Tibial artery (tissue), 4 donors: ENCODE measurements around the gene CFAP74.
A peak's percentile ranks its signal among the peaks of the same experiment; 100 is the strongest.

Source experiments
- DNase-seq, 2 donors: peaks; one replicate each; pipeline ENCODE4 v3.0.0-alpha.2; 2019
- H3K27ac ChIP-seq, 2 donors: fragments of 200-600 bp; sonication (generic) in 1 of 2; 1 replicate in 1 of 2; 2 replicates in 1 of 2; pipeline ENCODE4 v1.5.1; 2018 to 2019; ENCODE audit warnings: mild to moderate bottlenecking in 1 of 2
- H3K27me3 ChIP-seq, 2 donors: fragments of 200-600 bp; sonication (generic) in 1 of 2; one replicate each; pipeline versions ENCODE4 v1.5.1 to v1.6.0; 2016 to 2019
- H3K36me3 ChIP-seq, 3 donors: fragments of 200-600 bp; sonication (generic) in 2 of 3; one replicate each; pipeline ENCODE4 v1.5.1; 2016 to 2019; ENCODE audit warnings: mild to moderate bottlenecking in 2 of 3
- H3K4me1 ChIP-seq, 4 donors: fragments of 200-600 bp; sonication (generic) in 2 of 4; 1 replicate in 3 of 4; 2 replicates in 1 of 4; pipeline ENCODE4 v1.5.1; 2016 to 2019
- H3K4me3 ChIP-seq, 2 donors: fragments of 200-600 bp; sonication (generic) in 1 of 2; 1 replicate in 1 of 2; 2 replicates in 1 of 2; pipeline ENCODE4 v1.5.1; 2018 to 2019; ENCODE audit warnings: mild to moderate bottlenecking in 2 of 2
- H3K9me3 ChIP-seq, 3 donors: fragments of 200-600 bp; sonication (generic) in 1 of 3; one replicate each; pipeline ENCODE4 v1.5.1; 2016 to 2019
- intact Hi-C: fragments of 100-400 bp; cut with DNase I; formaldehyde crosslinking; loops from one replicate; pipeline ENCODE4 v1.15.0; 2023; ENCODE audit warnings: low total_unique reads
- TF ChIP-seq, protein P1 (sequence below), 2 experiments: fragments of 200-600 bp in 1 of 2; fragments of 450-650 bp in 1 of 2; IDR thresholded peaks; one replicate each; pipeline ENCODE4 v1.5.1; 2017 to 2019; ENCODE audit warnings: antibody characterized with exemption in 2 of 2, mild to moderate bottlenecking in 1 of 2, moderate library complexity in 1 of 2

CFAP74 gene

DNA sequence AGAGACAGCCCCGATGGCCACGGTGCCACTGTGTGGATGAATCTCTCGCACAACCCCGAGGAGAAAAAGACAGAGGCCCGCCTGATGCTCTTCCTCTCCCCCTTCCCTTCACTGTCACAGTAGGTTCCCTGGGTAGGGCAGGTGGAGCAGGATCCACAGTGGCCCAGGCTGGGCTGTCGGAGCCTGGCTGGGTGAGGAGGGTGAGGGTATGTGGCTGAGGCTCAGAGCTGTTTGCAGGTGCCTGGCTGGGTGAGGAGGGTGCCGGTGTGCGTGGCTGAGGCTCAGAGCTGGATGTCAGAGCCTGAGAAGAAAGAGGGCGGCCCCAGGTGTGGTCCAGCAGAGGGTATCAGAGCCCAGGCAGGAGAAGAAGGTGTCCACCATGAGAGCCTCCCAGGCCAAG, 2.7 kb downstream of the CFAP74 start:
- intact Hi-C loops, result no loop called here
- no peak for DNase-seq
- TF ChIP-seq, protein P1, sequence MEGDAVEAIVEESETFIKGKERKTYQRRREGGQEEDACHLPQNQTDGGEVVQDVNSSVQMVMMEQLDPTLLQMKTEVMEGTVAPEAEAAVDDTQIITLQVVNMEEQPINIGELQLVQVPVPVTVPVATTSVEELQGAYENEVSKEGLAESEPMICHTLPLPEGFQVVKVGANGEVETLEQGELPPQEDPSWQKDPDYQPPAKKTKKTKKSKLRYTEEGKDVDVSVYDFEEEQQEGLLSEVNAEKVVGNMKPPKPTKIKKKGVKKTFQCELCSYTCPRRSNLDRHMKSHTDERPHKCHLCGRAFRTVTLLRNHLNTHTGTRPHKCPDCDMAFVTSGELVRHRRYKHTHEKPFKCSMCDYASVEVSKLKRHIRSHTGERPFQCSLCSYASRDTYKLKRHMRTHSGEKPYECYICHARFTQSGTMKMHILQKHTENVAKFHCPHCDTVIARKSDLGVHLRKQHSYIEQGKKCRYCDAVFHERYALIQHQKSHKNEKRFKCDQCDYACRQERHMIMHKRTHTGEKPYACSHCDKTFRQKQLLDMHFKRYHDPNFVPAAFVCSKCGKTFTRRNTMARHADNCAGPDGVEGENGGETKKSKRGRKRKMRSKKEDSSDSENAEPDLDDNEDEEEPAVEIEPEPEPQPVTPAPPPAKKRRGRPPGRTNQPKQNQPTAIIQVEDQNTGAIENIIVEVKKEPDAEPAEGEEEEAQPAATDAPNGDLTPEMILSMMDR (IDR thresholded peaks at IDR 0.05), result no peak

DNA sequence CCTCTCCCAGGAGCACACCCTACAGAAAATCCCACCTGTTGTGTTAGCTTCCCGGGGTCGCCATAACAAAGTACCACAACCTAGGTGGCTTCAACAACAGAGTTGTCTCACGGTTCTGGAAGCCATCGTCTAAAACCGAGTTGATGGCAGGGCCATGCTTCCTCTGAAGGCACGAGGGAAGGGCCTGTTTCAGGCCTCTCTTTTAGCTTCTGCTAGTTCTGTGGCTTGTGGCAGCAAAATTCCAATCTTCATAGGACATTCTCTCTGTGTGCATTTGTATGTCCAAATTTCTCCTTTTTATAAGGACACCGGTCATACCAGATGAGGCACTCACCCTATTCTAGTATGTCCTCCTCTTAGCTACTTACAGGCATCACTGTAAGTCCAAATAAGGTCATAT, 3.2 kb downstream of the CFAP74 start:
- H3K9me3 ChIP-seq, result no peaks in the 10 kb centered on the region
- H3K4me3 ChIP-seq, result no peak overlapping the region
- no peak for DNase-seq
- no peak overlapping the region for H3K27ac ChIP-seq
- H3K27me3 ChIP-seq, result peaks cover 0 to 47% of the 10 kb centered on the region in 2 donors
- intact Hi-C loops, result no loop called here
- TF ChIP-seq, protein P1 (IDR thresholded peaks at IDR 0.05), result no peak
- peaks cover 0 to 8% (median 0%) of the 10 kb centered on the region in 4 donors for H3K4me1 ChIP-seq
- no peaks in the 10 kb centered on the region for H3K36me3 ChIP-seq

More for the DNA sequence above, 2.7 kb downstream of the CFAP74 start:
- H3K4me1 ChIP-seq, result peaks cover 0 to 8% (median 0%) of the 10 kb centered on the region in 4 donors
- no peak overlapping the region for H3K27ac ChIP-seq
- peaks cover 0 to 50% of the 10 kb centered on the region in 2 donors for H3K27me3 ChIP-seq
- no peaks in the 10 kb centered on the region for H3K9me3 ChIP-seq
- H3K4me3 ChIP-seq, result no peak overlapping the region
- H3K36me3 ChIP-seq, result no peaks in the 10 kb centered on the region

DNA sequence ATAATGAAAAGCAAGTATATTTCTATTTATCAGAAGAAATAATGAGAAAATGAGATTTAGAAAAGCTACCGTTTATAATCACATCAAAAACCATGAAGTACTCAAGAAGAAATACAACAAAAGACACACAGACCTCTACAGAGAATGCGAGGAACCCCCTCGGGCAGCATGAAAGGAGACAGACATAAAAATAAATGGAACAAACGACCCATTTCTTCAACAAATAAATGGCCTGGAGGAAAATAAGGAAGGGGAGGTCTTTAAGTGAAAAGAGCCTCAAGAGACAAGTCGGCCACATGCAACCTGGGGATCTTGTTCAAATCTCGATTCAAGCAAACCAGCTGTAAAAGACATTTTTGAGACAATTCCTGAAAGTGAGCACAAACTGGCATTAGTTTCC, 6.0 kb downstream of the CFAP74 start:
- H3K9me3 ChIP-seq, result no peaks in the 10 kb centered on the region
- H3K27ac ChIP-seq, result no peak overlapping the region
- TF ChIP-seq, protein P1 (IDR thresholded peaks at IDR 0.05), result no peak
- no peak for DNase-seq
- peaks cover 0 to 34% of the 10 kb centered on the region in 2 donors for H3K27me3 ChIP-seq
- no peak overlapping the region for H3K4me3 ChIP-seq
- no peaks in the 10 kb centered on the region for H3K36me3 ChIP-seq
- intact Hi-C loops, result no loop called here
- H3K4me1 ChIP-seq, result no peaks in the 10 kb centered on the region

DNA sequence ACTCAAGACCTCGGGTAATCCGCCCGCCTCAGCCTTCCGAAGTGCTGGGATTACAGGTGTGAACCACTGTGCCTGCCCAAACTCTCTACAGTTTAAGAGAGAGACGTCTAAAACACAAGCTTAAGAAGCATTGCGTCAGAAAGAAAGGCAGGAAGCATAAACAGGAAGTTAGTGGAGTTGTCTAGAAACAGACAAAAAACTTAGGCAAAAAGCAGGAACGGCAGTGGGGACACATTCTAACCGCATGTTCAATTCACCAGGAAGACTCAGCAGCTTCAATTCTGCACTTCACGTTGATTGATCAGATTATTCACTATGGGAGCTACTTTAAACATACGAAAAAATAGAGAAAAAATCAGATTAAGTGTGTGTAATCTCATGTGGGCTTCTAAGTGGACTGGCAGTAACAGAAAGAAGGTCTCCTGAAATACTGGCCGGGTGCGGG, 7.4 kb downstream of the CFAP74 start:
- H3K27ac ChIP-seq, result no peak overlapping the region
- TF ChIP-seq, protein P1 (IDR thresholded peaks at IDR 0.05), result no peak
- intact Hi-C loops, result no loop called here
- no peaks in the 10 kb centered on the region for H3K4me1 ChIP-seq
- H3K36me3 ChIP-seq, result no peaks in the 10 kb centered on the region
- no peak overlapping the region for H3K4me3 ChIP-seq
- peaks cover 0 to 34% of the 10 kb centered on the region in 2 donors for H3K27me3 ChIP-seq
- H3K9me3 ChIP-seq, result no peaks in the 10 kb centered on the region
- DNase-seq, result no peak

DNA sequence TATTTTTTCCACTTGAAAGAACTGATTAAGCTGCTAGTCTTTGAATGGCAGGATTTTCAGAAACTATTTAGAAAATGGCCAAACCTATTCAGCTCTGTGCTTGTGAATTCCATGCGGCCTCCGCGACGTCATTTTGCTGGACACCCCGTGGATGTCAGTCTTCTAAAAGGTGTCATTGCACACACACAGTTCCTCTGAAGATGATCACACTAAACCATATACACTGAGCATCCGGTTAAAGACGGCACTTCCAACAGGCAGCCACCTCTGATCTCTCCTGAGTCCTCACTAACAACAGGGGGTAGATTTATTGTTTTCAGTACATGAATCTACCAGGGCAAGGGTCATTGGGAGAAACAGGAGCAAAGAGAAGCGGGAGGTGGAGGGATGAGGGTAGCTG, 9.1 kb downstream of the CFAP74 start:
- intact Hi-C loops, result no loop called here
- DNase-seq, result no peak
- peaks cover 0 to 33% of the 10 kb centered on the region in 2 donors for H3K27me3 ChIP-seq
- no peak overlapping the region for H3K4me3 ChIP-seq
- H3K36me3 ChIP-seq, result no peaks in the 10 kb centered on the region
- H3K27ac ChIP-seq, result no peak overlapping the region
- no peaks in the 10 kb centered on the region for H3K9me3 ChIP-seq
- peaks cover 0 to 6% (median 0%) of the 10 kb centered on the region in 4 donors for H3K4me1 ChIP-seq
- TF ChIP-seq, protein P1 (IDR thresholded peaks at IDR 0.05), result no peak

DNA sequence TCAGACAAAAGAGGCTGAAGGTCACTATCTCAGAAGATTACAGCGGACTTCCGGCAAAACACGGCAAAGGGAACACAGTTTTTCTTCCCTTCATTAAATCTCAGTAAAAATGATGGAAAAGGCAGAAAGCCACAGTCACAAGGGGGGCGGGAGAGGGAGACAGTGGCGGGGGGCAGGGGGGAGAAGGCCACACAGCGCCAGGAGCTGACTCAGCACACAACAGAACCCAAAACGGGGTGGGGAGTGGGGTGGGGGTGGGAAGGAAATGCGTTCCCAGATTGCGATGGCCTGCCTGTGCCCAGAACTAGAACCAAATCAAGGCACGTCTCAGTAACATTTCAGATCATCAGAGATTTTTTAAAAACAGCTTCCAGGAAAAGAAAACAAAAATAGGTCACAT, 13.4 kb downstream of the CFAP74 start:
- Histone ChIP-seq H3K4me3 (no peak overlapping the region), H3K27me3 (peaks cover 0 to 74% of the 10 kb centered on the region in 2 donors), H3K9me3 (no peaks in the 10 kb centered on the region), H3K36me3 (no peaks in the 10 kb centered on the region), H3K27ac (no peak overlapping the region), H3K4me1 (peaks cover 0 to 6% (median 1%) of the 10 kb centered on the region in 4 donors)
- intact Hi-C loops, result no loop called here
- DNase-seq, result peak in 1 of 2 donors; percentile 45
- TF ChIP-seq, protein P1 (IDR thresholded peaks at IDR 0.05), result no peak
